ENCODE data around the gene SNRPD3. TPM values are rescaled to one million over a fixed set of nuclear protein-coding genes. Genes with fewer than 3 reads are reported as not detected.

The SNRPD3 gene
- total and polyA plus RNA-seq, 2 donors (not counting 3 experiments of a cell fraction or from before 2014, with no cell fraction given): 121 to 253 TPM

- H2AFZ ChIP-seq (ENCODE audit: low read depth, low read length): no peak overlapping the region
- BruUV-seq (replicated peaks): no TSS peak
Measured at GRCh38 chr22:24576778-24577177, 21.0 kb downstream of the SNRPD3 start.

More at GRCh38 chr22:24576778-24577177, 21.0 kb downstream of the SNRPD3 start:
- H3K9me1 ChIP-seq (replicated peaks; ENCODE audit: control insufficient read depth, extremely low read depth, insufficient read depth, low read length): no peaks in the 10 kb centered on the region
- H3K4me1 ChIP-seq (ENCODE audit: control insufficient read depth, extremely low read depth, insufficient read depth, low read length): no peaks in the 10 kb centered on the region
- H4K20me1 ChIP-seq (replicated peaks; ENCODE audit: control insufficient read depth, extremely low read depth, insufficient read depth, low read length): no peaks in the 10 kb centered on the region
- dilution Hi-C loops (cut with MboI; ENCODE audit: extremely low pct_ligation_motif_present, low sequenced_read_pairs): no loop called here
- POLR2A ChIA-PET: no interaction called here
- H3K27ac ChIP-seq (ENCODE audit: insufficient read depth, low read depth, low read length): no peak overlapping the region
- peaks cover 4 to 6% of the 10 kb centered on the region in 2 experiments for H3K36me3 ChIP-seq (ENCODE audit: control insufficient read depth in 2 of 2, extremely low read depth in 1 of 2, insufficient read depth in 2 of 2, low read length in 2 of 2)
- H3K9ac ChIP-seq (replicated peaks; ENCODE audit: extremely low read depth, insufficient read depth, low read length): no peak overlapping the region
- no peak overlapping the region for H3K4me3 ChIP-seq (replicated peaks in 1 of 3; ENCODE audit: insufficient read depth in 1 of 3, low read depth in 1 of 3, low read length in 3 of 3)
- no peaks in the 10 kb centered on the region for H3K9me3 ChIP-seq (replicated peaks; ENCODE audit: control insufficient read depth, insufficient read depth, low read length)
- no peaks in the 10 kb centered on the region for H3K27me3 ChIP-seq (ENCODE audit: control insufficient read depth in 2 of 2, insufficient read depth in 2 of 2, low read length in 2 of 2)
- intact Hi-C loops (cut with micrococcal nuclease): no loop called here
- no peak overlapping the region for H3K4me2 ChIP-seq (ENCODE audit: insufficient read depth, low read length)
- no peak for FAIRE-seq
- TF ChIP-seq GATA2 (IDR thresholded peaks at IDR 0.05; ENCODE audit: insufficient read depth, insufficient read length, low read depth, low read length): no peak
- no peak for TF ChIP-seq JUN (IDR thresholded peaks at IDR 0.05; ENCODE audit: borderline replicate concordance, insufficient read depth, insufficient read length, low read depth)
- TF ChIP-seq FOS (IDR thresholded peaks at IDR 0.05; ENCODE audit: borderline replicate concordance, insufficient read depth, low read length): no peak
- TF ChIP-seq POLR2AphosphoS5 (IDR thresholded peaks at IDR 0.05; ENCODE audit: insufficient read depth, low read depth, low read length): no peak
- TF ChIP-seq EZH2 (IDR thresholded peaks at IDR 0.05; ENCODE audit: borderline replicate concordance, low read depth, low read length, severe bottlenecking): no peak
- TF ChIP-seq CTCF (IDR thresholded peaks at IDR 0.05; ENCODE audit: extremely low read depth in 1 of 2, insufficient read depth in 1 of 2, low read depth in 1 of 2, low read length in 2 of 2): no peak
- no peak for TF ChIP-seq MAX (IDR thresholded peaks at IDR 0.05; ENCODE audit: insufficient read depth, insufficient read length)
- no peak for TF ChIP-seq POLR2A (IDR thresholded peaks at IDR 0.05; ENCODE audit: low read depth, low read length)
- TF ChIP-seq MYC (IDR thresholded peaks at IDR 0.05; ENCODE audit: low read depth, low read length): no peak
- DNase-seq (ENCODE audit: low read depth, low spot score): no peak
- H3K79me2 ChIP-seq (ENCODE audit: control insufficient read depth, insufficient read depth, low read length): no peaks in the 10 kb centered on the region
- CTCF ChIA-PET: interaction anchor here (1.2 kb wide), 1 partner anchor 10 kb away, joined by 4 read pairs; no protein-coding TSS in a partner anchor

Measured in endothelial cell of umbilical vein (primary cell).